ENCODE data around the gene TNNI2.
A peak's percentile ranks its signal among the peaks of the same experiment; 100 is the strongest.
"Not testable (repeated sequence)": the region's sequence is repeated elsewhere in the genome, so short reads cannot be mapped to it uniquely, and the experiment has no call there.

The TNNI2 gene

GRCh38 chr11:1882265-1883238 lies 43.8 kb downstream of the TNNI2 start:
- Histone ChIP-seq H3K9ac (ENCODE audit: low read length) (no peak overlapping the region), H3K36me3 (replicated peaks; ENCODE audit: insufficient read depth, low read length) (no peaks in the 10 kb centered on the region; the same call in 1 of the 2 replicates)
- DNase-seq = peak; percentile 48

GRCh38 chr11:1883346-1884302 lies 44.8 kb downstream of the TNNI2 start:
- Histone ChIP-seq H3K36me3 (replicated peaks; ENCODE audit: insufficient read depth, low read length) (no peaks in the 10 kb centered on the region; the same call in 1 of the 2 replicates), H3K9me2 (replicated peaks; ENCODE audit: insufficient read depth, low read length) (no peaks in the 10 kb centered on the region), H3K27me3 (replicated peaks; ENCODE audit: insufficient read depth, low read length) (no peaks in the 10 kb centered on the region; the same call in 1 of the 2 replicates), H3K4me2 (ENCODE audit: low read depth, low read length) (no peak overlapping the region), H4K20me1 (ENCODE audit: insufficient read depth, low read length) (no peaks in the 10 kb centered on the region), H3K4me1 (ENCODE audit: low read length) (no peaks in the 10 kb centered on the region), H3K9me3 (replicated peaks; ENCODE audit: insufficient read depth, low read length) (no peaks in the 10 kb centered on the region), H3F3A (ENCODE audit: insufficient read depth, low read length) (no peaks in the 10 kb centered on the region), H3K9ac (ENCODE audit: low read length) (no peak overlapping the region), H3K79me2 (ENCODE audit: low read length) (no peaks in the 10 kb centered on the region), H2AFZ (ENCODE audit: low read length) (no peak overlapping the region), H3K4me3 (ENCODE audit: low read length) (no peak overlapping the region), H3K27ac (ENCODE audit: low read length) (no peak overlapping the region)
- DNase-seq = no peak
- TF ChIP-seq EZH2phosphoT487 (IDR thresholded peaks at IDR 0.05; ENCODE audit: low read length) (no peak), CTCF (IDR thresholded peaks at IDR 0.05; ENCODE audit: low read length) (no peak), EZH2 (optimal IDR thresholded peaks at IDR 0.05; ENCODE audit: low read depth, low read length) (no peak)

More at GRCh38 chr11:1882265-1883238, 43.8 kb downstream of the TNNI2 start:
- Histone ChIP-seq H4K20me1 (ENCODE audit: insufficient read depth, low read length) (no peaks in the 10 kb centered on the region), H3K27ac (ENCODE audit: low read length) (no peak overlapping the region), H3K4me1 (ENCODE audit: low read length) (no peaks in the 10 kb centered on the region), H3K4me2 (ENCODE audit: low read depth, low read length) (no peak overlapping the region), H3K27me3 (replicated peaks; ENCODE audit: insufficient read depth, low read length) (no peaks in the 10 kb centered on the region; the same call in 1 of the 2 replicates), H3K9me3 (replicated peaks; ENCODE audit: insufficient read depth, low read length) (no peaks in the 10 kb centered on the region), H3K9me2 (replicated peaks; ENCODE audit: insufficient read depth, low read length) (no peaks in the 10 kb centered on the region), H3K4me3 (ENCODE audit: low read length) (no peak overlapping the region), H3F3A (ENCODE audit: insufficient read depth, low read length) (no peaks in the 10 kb centered on the region), H3K79me2 (ENCODE audit: low read length) (no peaks in the 10 kb centered on the region), H2AFZ (ENCODE audit: low read length) (no peak overlapping the region)
- TF ChIP-seq CTCF (IDR thresholded peaks at IDR 0.05; ENCODE audit: low read length) (peak; percentile 73), EZH2phosphoT487 (IDR thresholded peaks at IDR 0.05; ENCODE audit: low read length) (no peak)

GRCh38 chr11:1884303-1884700 lies 45.5 kb downstream of the TNNI2 start:
- no peaks in the 10 kb centered on the region; the same call in 1 of the 2 replicates for H3K36me3 ChIP-seq (replicated peaks; ENCODE audit: insufficient read depth, low read length)
- H4K20me1 ChIP-seq (ENCODE audit: insufficient read depth, low read length) = no peaks in the 10 kb centered on the region
- no peak overlapping the region for H3K4me3 ChIP-seq (ENCODE audit: low read length)
- no peak overlapping the region for H2AFZ ChIP-seq (ENCODE audit: low read length)
- no peak overlapping the region for H3K27ac ChIP-seq (ENCODE audit: low read length)
- no peaks in the 10 kb centered on the region for H3K9me3 ChIP-seq (replicated peaks; ENCODE audit: insufficient read depth, low read length)
- no peak overlapping the region for H3K4me2 ChIP-seq (ENCODE audit: low read depth, low read length)
- H3K27me3 ChIP-seq (replicated peaks; ENCODE audit: insufficient read depth, low read length) = no peaks in the 10 kb centered on the region; the same call in 1 of the 2 replicates
- DNase-seq = no peak
- no peaks in the 10 kb centered on the region for H3K9me2 ChIP-seq (replicated peaks; ENCODE audit: insufficient read depth, low read length)
- no peak overlapping the region for H3K9ac ChIP-seq (ENCODE audit: low read length)
- no peaks in the 10 kb centered on the region for H3K79me2 ChIP-seq (ENCODE audit: low read length)
- H3K4me1 ChIP-seq (ENCODE audit: low read length) = no peaks in the 10 kb centered on the region
- H3F3A ChIP-seq (ENCODE audit: insufficient read depth, low read length) = no peaks in the 10 kb centered on the region
- TF ChIP-seq EZH2phosphoT487 (IDR thresholded peaks at IDR 0.05; ENCODE audit: low read length) (no peak), EZH2 (optimal IDR thresholded peaks at IDR 0.05; ENCODE audit: low read depth, low read length) (no peak), CTCF (IDR thresholded peaks at IDR 0.05; ENCODE audit: low read length) (no peak)

GRCh38 chr11:1886551-1886950 lies 47.8 kb downstream of the TNNI2 start:
- not testable (repeated sequence) for H3K9me2 ChIP-seq (replicated peaks; ENCODE audit: insufficient read depth, low read length); H3K36me3 ChIP-seq (replicated peaks; ENCODE audit: insufficient read depth, low read length); H3K9ac ChIP-seq (ENCODE audit: low read length); H3K4me1 ChIP-seq (ENCODE audit: low read length); H3F3A ChIP-seq (ENCODE audit: insufficient read depth, low read length); H3K4me3 ChIP-seq (ENCODE audit: low read length); H3K4me2 ChIP-seq (ENCODE audit: low read depth, low read length); H3K27me3 ChIP-seq (replicated peaks; ENCODE audit: insufficient read depth, low read length); H2AFZ ChIP-seq (ENCODE audit: low read length); H4K20me1 ChIP-seq (ENCODE audit: insufficient read depth, low read length); H3K9me3 ChIP-seq (replicated peaks; ENCODE audit: insufficient read depth, low read length); H3K79me2 ChIP-seq (ENCODE audit: low read length); DNase-seq; H3K27ac ChIP-seq (ENCODE audit: low read length)
